Measurements from ENCODE around the gene LRRC14B.

The LRRC14B gene

GRCh38 chr5:174876-175465, 16.3 kb upstream of the LRRC14B start:
- DNase-seq (ENCODE audit: low read depth in 2 of 2), result no peak

DNA sequence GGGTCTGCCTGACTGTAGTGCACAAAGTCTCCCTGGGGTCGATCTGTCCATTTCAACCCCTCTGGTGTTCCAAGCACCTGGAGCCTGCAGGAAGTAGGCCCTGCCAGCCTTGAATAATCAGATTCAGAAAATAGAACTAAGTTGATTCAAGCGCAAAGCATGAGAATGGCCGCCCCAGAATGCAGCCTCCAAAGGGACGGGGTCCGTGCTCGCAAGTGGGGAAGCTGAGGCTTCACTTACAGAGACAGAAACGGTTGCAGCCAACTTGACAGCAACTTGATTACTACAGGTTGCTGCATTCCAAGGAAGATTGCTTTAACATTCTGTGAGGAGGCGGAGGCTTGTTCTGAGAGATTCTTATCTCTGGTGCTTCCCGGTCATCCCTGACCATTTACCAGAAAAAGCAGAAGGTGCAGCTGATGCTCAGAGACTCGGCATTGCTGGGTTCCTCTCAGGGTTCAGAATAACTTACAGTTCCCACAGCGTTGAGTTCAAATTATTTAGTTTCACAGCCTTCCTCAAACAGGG, 14.9 kb upstream of the LRRC14B start:
- DNase-seq (ENCODE audit: low read depth in 2 of 2), result no peak

- no peak for DNase-seq (ENCODE audit: low read depth in 2 of 2)
Observed at GRCh38 chr5:178110-178509, 13.2 kb upstream of the LRRC14B start.

- no peak for DNase-seq (ENCODE audit: low read depth in 2 of 2)
Observed at GRCh38 chr5:179401-179800, 11.9 kb upstream of the LRRC14B start.

GRCh38 chr5:180286-180918, 10.9 kb upstream of the LRRC14B start:
- DNase-seq (ENCODE audit: low read depth in 2 of 2), result no peak

DNA sequence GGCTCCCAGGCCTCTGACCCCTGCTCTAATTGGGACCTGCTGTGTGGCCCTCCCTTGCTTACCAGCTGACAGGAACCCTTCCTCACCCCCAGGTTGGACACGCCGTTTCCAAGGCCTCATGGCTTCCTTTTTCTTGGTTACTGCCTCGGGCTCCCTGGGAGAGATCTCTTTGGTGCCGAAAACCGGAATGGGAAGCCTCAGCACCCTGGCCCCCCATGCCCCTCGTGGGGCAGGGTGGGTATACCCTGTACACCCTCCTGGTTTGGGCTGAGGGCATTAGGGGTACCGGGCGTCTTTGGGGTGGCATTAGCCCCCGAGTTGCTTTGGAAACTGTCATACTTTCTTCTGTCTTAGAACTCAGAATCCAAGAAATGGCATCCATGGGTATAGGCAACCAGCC, 10.1 kb upstream of the LRRC14B start:
- DNase-seq (ENCODE audit: low read depth in 2 of 2), result no peak

- DNase-seq (ENCODE audit: low read depth in 2 of 2), result no peak
Observed at GRCh38 chr5:181566-181965, 9.7 kb upstream of the LRRC14B start.

GRCh38 chr5:182126-182525, 9.2 kb upstream of the LRRC14B start:
- DNase-seq (ENCODE audit: low read depth in 2 of 2), result no peak

- no peak for DNase-seq (ENCODE audit: low read depth in 2 of 2)
Observed at GRCh38 chr5:184471-184870, 6.8 kb upstream of the LRRC14B start.

DNA sequence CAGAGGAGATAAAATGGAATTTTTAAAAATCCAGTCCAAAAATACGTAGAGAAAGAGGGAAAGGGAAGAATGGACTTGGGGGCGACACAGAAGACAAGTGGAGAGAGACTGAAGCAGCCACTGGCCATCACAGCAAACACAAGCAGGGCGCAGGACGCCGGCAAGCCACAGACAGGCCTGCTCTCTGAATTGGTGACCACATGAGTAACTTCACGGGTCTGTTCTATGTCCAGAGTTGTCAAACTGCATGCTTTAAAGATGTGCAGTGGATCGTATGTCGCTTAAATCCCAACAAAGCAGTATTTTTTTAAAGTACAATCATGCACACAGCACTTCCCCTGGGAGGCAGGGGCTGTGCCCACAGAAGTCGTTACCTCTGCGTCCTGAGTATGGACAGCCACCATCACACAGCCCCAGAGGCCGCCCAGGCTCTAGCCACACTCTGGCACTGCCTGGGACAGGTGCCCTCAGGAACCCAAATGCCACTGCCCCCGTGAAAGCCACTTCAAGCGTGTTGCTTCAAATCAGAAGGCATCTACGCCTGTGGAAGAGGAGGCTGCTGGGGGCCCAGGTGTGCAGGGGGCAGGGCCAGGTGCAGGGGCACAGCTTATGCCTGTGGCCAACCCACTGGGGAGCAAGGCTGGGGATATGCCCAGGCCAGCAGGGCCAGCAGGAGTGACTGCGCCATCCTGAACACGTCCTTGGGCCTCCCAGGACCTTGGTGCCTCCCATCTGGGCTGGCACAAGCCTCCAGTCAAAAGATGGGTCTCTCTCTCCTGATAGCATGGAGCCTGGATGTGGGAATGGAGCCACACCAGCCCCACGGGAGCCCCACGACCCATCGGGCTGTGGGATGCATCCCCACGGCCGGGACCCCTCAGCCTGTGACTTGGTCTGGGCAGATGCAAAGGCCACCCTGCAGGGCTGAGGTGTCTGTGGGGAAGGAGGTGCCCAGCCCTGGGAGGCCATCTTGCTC, 5.9 kb upstream of the LRRC14B start:
- DNase-seq (ENCODE audit: low read depth in 2 of 2), result no peak

- DNase-seq (ENCODE audit: low read depth in 2 of 2), result no peak
Observed at GRCh38 chr5:186091-187041, 4.9 kb upstream of the LRRC14B start.

- DNase-seq (ENCODE audit: low read depth in 2 of 2), result no peak
Observed at GRCh38 chr5:187042-187431, 4.3 kb upstream of the LRRC14B start.

DNA sequence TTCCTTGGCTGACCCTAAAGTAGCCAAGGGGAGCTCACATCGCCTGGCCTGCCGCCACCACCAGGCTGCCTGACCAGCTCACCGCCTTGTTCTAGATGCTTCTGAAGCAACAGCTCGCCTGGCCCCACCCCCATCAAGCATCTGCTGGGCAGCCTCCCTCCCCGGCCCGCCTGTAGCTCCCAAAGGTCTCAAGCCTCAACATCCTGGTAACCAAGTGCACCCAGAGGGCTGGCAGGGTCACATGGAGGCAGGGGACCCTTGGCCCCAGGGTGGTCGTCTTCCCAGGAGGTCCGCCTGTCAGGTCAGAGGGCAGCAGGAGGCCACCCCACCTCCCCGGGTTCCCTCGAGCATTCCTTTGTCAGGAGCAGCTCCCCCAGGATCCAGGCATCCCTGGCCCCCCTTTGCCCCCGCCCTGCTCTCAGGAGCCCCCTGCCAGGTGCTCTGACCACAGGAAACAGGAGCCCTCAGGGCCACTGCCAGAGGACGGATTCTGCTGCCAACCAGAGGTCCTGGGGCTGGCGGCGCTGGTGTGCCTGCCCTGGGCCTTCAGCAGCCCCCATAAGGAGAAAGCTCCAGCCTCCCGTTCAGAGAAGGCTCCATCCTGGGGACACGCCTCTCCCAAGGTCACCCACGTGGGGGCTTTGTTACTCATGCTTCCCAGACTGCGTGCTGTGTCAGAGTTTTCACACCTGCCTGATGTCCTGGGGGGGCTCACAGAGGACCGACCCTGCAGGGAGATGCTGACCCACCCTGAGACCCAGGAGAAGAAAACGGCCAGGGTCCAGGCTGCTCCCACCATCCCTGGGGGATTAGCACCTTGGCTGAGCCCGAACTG, 3.5 kb upstream of the LRRC14B start:
- DNase-seq (ENCODE audit: low read depth in 2 of 2), result no peak

- DNase-seq (ENCODE audit: low read depth in 2 of 2), result peak; percentile 80 to 85
Observed at GRCh38 chr5:188488-189481, 2.5 kb upstream of the LRRC14B start.

- no peak for DNase-seq (ENCODE audit: low read depth in 2 of 2)
Observed at GRCh38 chr5:189486-189885, 1.8 kb upstream of the LRRC14B start.

GRCh38 chr5:189976-190365, 1.3 kb upstream of the LRRC14B start:
- no peak for DNase-seq (ENCODE audit: low read depth in 2 of 2)

DNA sequence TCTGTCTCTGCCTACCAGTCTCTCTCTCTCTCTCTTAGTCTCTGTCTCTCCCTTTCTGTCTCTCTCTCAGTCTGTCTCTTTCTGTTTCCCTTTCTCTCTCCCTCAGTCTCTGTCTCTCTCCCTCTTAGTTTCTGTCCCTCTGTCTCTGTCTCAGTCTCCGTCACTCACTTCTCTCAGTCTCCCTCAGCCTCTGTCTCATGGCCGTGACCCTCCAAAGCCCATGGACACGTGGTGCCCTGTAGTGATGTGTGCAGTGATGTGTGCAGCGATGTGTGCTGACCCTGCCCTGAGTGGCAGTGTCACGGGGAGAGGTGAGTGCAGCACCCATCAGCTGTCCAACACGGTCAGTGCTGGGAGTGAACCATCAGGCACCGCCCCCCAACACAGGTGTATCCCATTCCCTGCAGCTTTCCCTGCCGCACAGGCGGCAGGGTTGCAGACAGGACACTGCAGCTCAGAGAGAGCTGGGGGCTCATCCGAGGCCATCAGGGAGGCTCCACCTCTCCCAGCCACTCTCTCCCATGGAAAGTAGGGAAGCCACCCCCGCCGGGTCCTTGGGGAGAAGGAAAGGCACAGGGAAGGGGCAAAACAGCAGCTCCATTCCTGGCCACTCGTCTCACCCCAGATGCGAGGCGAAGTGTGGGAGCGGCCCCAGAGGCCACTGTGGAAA, 794 bp upstream of the LRRC14B start:
- no peak for DNase-seq (ENCODE audit: low read depth in 2 of 2)

DNA sequence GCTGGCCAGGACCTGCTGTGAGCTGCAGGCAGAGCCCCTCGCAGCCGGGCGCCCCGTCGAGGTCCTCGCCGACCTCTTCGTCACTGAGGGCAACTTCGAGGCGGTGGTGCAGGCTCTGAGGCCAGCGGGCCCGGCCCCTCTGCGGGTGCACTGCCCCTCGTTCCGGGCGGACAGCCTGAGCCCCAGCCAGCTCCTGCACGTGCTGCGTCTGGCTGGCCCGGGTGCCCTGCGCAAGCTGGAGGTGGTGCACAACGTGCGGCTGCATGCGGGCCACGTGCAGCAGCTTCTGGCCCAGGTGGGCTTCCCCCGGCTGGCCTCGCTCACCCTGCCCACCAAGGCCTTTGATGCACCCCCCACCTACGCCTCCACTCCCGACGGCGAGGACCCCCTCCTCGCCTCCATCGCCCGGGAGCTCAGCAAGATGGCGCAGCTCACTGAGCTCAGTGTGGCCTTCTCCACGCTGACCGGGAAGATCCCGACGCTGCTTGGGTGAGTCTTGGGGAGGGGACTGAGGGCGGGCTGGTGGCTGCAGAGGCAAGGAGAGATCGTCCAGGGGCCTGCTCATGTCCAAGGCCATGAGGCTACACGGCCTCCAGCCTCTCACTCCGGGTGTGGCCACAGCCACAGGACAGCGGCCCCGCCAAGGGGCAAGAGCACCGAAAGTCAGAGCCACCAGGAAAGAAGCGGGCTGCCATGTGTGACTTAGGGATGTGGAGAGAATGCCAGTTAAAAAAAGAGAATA, 825 bp downstream of the LRRC14B start:
- no peak for DNase-seq (ENCODE audit: low read depth in 2 of 2)

All from stimulated activated CD4-positive, alpha-beta T cell treated with anti-CD3 and anti-CD28 coated beads, Interleukin-15, amount 100 ng/mL, for 48 hours (primary cell).